K562 (cell line): ENCODE data around the gene PSMD11. TPM values are rescaled to one million over a fixed set of nuclear protein-coding genes. Genes with fewer than 3 reads are reported as not detected.

Source experiments
- ATAC-seq: fragments of 200-7000 bp; cut with Tn5 transposase; 3 replicates; pipeline ENCODE4 v1.9.1; 2020; ENCODE audit warnings: moderate library complexity
- BruUV-seq: library from RNA; stranded (reverse); fragments of 400-500 nt; replicated peaks from 2 replicates; lab custom pipeline; 2021; lab: Mats Ljungman, UMichigan
- CTCF ChIA-PET: fragments of 300-600 bp; formaldehyde crosslinking; extraction: SDS; loops from one replicate; lab custom pipeline; 2021; ENCODE audit warnings: low intra/inter-chr PET ratio; lab: Yijun Ruan, JAX
- POLR2A ChIA-PET: fragments of 300-600, 350-650 bp; sonication (Branson Sonifier 250); formaldehyde crosslinking; extraction: SDS; loops from one replicate; lab custom pipeline; 2021; ENCODE audit warnings: antibody characterized with exemption, inconsistent platforms; lab: Yijun Ruan, JAX
- DNase-seq, 4 experiments: peaks; one replicate each; pipeline versions ENCODE4 v3.0.0 to v3.0.0-alpha.2; 2011 to 2018; ENCODE audit warnings: low spot score in 3 of 4, mixed read lengths in 3 of 4; ENCODE audit errors: extremely low read depth in 1 of 4
- FAIRE-seq: peaks from 2 replicates; lab custom pipeline; 2011; peaks lifted over from hg19 to GRCh38; lab: Jason Lieb, UNC
- H2AFZ ChIP-seq: 2 replicates; pipeline ENCODE4 v1.6.0; 2011; ENCODE audit warnings: low read depth, low read length, control low read depth, inconsistent platforms
- H3K27ac ChIP-seq: fragments of 200-600 bp; 3 replicates; pipeline ENCODE4 v1.8.0; 2011; ENCODE audit warnings: low read depth, mild to moderate bottlenecking, control low read depth, inconsistent platforms, low read length, moderate library complexity, mixed read lengths; ENCODE audit errors: extremely low read depth
- H3K27me3 ChIP-seq, 2 experiments: fragments of 300-600 bp in 1 of 2; 2 replicates in 1 of 2; 3 replicates in 1 of 2; pipeline versions ENCODE4 v1.6.0 to v1.8.0; 2011; ENCODE audit warnings: inconsistent platforms in 2 of 2, low read length in 2 of 2, mild to moderate bottlenecking in 1 of 2, mixed read lengths in 1 of 2, moderate library complexity in 1 of 2; ENCODE audit not compliant: control insufficient read depth in 2 of 2, insufficient read depth in 2 of 2
- H3K36me3 ChIP-seq: fragments of 300-600 bp; 3 replicates; pipeline ENCODE4 v1.8.0; 2011; ENCODE audit warnings: mild to moderate bottlenecking, low read length, inconsistent platforms; ENCODE audit not compliant: control insufficient read depth, insufficient read depth
- H3K4me1 ChIP-seq, 2 experiments: fragments of 200-600 bp in 1 of 2; replicated peaks in 1 of 2; 2 replicates in 1 of 2; 3 replicates in 1 of 2; pipeline versions ENCODE4 v1.5.1 to v1.8.0; 2011; ENCODE audit warnings: inconsistent platforms in 2 of 2, low read length in 2 of 2, mild to moderate bottlenecking in 1 of 2, mixed read lengths in 1 of 2, moderate library complexity in 1 of 2; ENCODE audit not compliant: control insufficient read depth in 2 of 2, insufficient read depth in 2 of 2
- H3K4me2 ChIP-seq: 2 replicates; pipeline ENCODE4 v1.6.1; 2011; ENCODE audit warnings: low read length, control low read depth, inconsistent platforms, mixed read lengths; ENCODE audit not compliant: insufficient read depth
- H3K4me3 ChIP-seq: fragments of 200-600 bp; sonication (generic), shearing (Covaris generic); 2 replicates; pipeline ENCODE4 v1.5.1; 2016; ENCODE audit warnings: control low read depth, inconsistent platforms
- H3K79me2 ChIP-seq: fragments of 200-600 bp; 3 replicates; pipeline ENCODE4 v1.8.0; 2011; ENCODE audit warnings: low read length, inconsistent platforms; ENCODE audit not compliant: control insufficient read depth, insufficient read depth
- H3K9ac ChIP-seq, 2 experiments: 2 replicates each; pipeline versions ENCODE4 v1.6.0 to v1.6.1; 2011; ENCODE audit warnings: low read depth in 2 of 2, low read length in 2 of 2, control low read depth in 1 of 2, inconsistent platforms in 1 of 2, mild to moderate bottlenecking in 1 of 2, mixed read lengths in 1 of 2; ENCODE audit not compliant: insufficient read depth in 1 of 2
- H3K9me1 ChIP-seq: one replicate; pipeline ENCODE4 v1.6.0; 2011; ENCODE audit warnings: inconsistent platforms, mild to moderate bottlenecking, low read length, moderate library complexity; ENCODE audit not compliant: control insufficient read depth, insufficient read depth
- H3K9me3 ChIP-seq: replicated peaks from 2 replicates; pipeline ENCODE4 v1.5.1; 2011; ENCODE audit warnings: low read depth, low read length, inconsistent platforms; ENCODE audit not compliant: control insufficient read depth, insufficient read depth
- H4K20me1 ChIP-seq: replicated peaks from 2 replicates; pipeline ENCODE4 v1.6.1; 2011; ENCODE audit warnings: low read length, inconsistent platforms, mixed read lengths; ENCODE audit not compliant: control insufficient read depth, insufficient read depth
- C11orf30 ChIP-seq: fragments of 450-650 bp; IDR thresholded peaks from 2 replicates; pipeline ENCODE4 v1.6.1; 2016; ENCODE audit warnings: low read depth, mild to moderate bottlenecking
- ELF1 ChIP-seq: fragments of 200-800 bp; sonication (Bioruptor generic); IDR thresholded peaks from 2 replicates; pipeline ENCODE4 v1.6.1; 2016; ENCODE audit warnings: missing genetic modification characterization, missing compliant biosample characterization
- GATA2 ChIP-seq: sonication (generic); formaldehyde crosslinking; IDR thresholded peaks from 2 replicates; pipeline ENCODE4 v1.4.0; 2020; ENCODE audit warnings: mild to moderate bottlenecking, missing genetic modification reagents
- MAFG ChIP-seq: fragments of 450-650 bp; conservative IDR thresholded peaks from 2 replicates; pipeline ENCODE4 v1.6.1; 2016; ENCODE audit warnings: missing genetic modification characterization, missing compliant biosample characterization
- NCOA2 ChIP-seq, 2 experiments: fragments of 450-650 bp; IDR thresholded peaks; 2 replicates each; pipeline ENCODE4 v1.6.1; 2018; ENCODE audit warnings: mild to moderate bottlenecking in 2 of 2, moderate library complexity in 1 of 2; ENCODE audit not compliant: partially characterized antibody in 2 of 2
- POLR3A ChIP-seq: IDR thresholded peaks from 2 replicates; pipeline ENCODE4 v1.6.1; 2011; ENCODE audit warnings: borderline replicate concordance, mild to moderate bottlenecking, moderate library complexity; ENCODE audit not compliant: insufficient read length, insufficient read depth; ENCODE audit errors: extremely low read depth
- TAF15 ChIP-seq: fragments of 200-400 bp; formaldehyde crosslinking; IDR thresholded peaks from 2 replicates; pipeline ENCODE4 v1.6.1; 2017; ENCODE audit warnings: mild to moderate bottlenecking, low read depth, low read length, moderate library complexity
- ZBTB43 ChIP-seq: sonication (generic); formaldehyde crosslinking; IDR thresholded peaks from 2 replicates; pipeline ENCODE4 v1.8.0; 2023; ENCODE audit warnings: mild to moderate bottlenecking, missing genetic modification reagents
- ZC3H4 ChIP-seq: sonication (generic); formaldehyde crosslinking; IDR thresholded peaks from 2 replicates; pipeline ENCODE4 v1.9.0; 2021; ENCODE audit warnings: missing genetic modification reagents, borderline replicate concordance
- ZNF316 ChIP-seq: fragments of 450-650 bp; IDR thresholded peaks from 2 replicates; pipeline ENCODE4 v1.6.1; 2016
- WGBS: fragments of 100-300 bp; shearing (Covaris generic); methylation state at CpG from one replicate; pipeline ENCODE4 v1.1.6; 2016; ENCODE audit warnings: low coverage, mixed read lengths; ENCODE audit not compliant: insufficient coverage; ENCODE audit errors: missing lambda C conversion rate; 5-methylcytosine and 5-hydroxymethylcytosine counted together
- in situ Hi-C: fragments of 300-500 bp; cut with MboI; formaldehyde crosslinking; loops from 4 replicates; pipeline ENCODE4 v1.15.0; 2018; ENCODE audit warnings: inconsistent platforms, mixed read lengths
- intact Hi-C: fragments of 100-400 bp; cut with micrococcal nuclease; formaldehyde crosslinking; loops from 2 replicates; pipeline ENCODE4 v1.14.2; 2022
- polyA plus RNA-seq, 8 experiments: library from polyadenylated mRNA; depleted of rRNA in 4 of 8; stranded (reverse) in 5 of 8; unstranded in 3 of 8; fragments of >200 nt; fragmentation: Nextera tagmentation in 2 of 8; fragmentation: Illumina TruSeq in 1 of 8; extraction: Ambion mirVana in 2 of 8; extraction: Trizol in 1 of 8; gene quantifications; 2 replicates each; pipeline versions ENCODE4 v1.2.1 to v1.2.3, GENCODE V29; 2011 to 2014; ENCODE audit warnings: inconsistent platforms in 1 of 8, missing spikeins in 1 of 8
- total RNA-seq, 7 experiments: library from RNA; depleted of rRNA in 6 of 7; stranded (reverse); fragments of >200 nt in 6 of 7; fragmentation: Illumina TruSeq in 2 of 7; extraction: Trizol in 2 of 7; gene quantifications; 2 replicates each; pipeline versions ENCODE4 v1.2.1 to v1.2.3, GENCODE V29; 2011 to 2021; ENCODE audit warnings: low replicate concordance in 1 of 7
- TF ChIP-seq, protein P1 (sequence below), 2 experiments: fragments of 250-450 bp in 1 of 2; fragments of 450-650 bp in 1 of 2; sonication (Bioruptor Pico) in 1 of 2; IDR thresholded peaks; 2 replicates each; pipeline versions ENCODE4 v1.6.1 to v1.8.0; 2016 to 2021; ENCODE audit warnings: mild to moderate bottlenecking in 2 of 2, moderate library complexity in 2 of 2, missing compliant biosample characterization in 1 of 2, missing genetic modification characterization in 1 of 2
- TF ChIP-seq, protein P2 (sequence below): sonication (generic); formaldehyde crosslinking; IDR thresholded peaks from 2 replicates; pipeline ENCODE4 v1.8.0; 2022; ENCODE audit warnings: mild to moderate bottlenecking, missing genetic modification reagents

PSMD11 gene
- total and polyA plus RNA-seq, 9 of the 15 experiments (the other 6 are each of a cell fraction or from before 2014, with no cell fraction given): 104 to 378 (median 158) TPM

DNA sequence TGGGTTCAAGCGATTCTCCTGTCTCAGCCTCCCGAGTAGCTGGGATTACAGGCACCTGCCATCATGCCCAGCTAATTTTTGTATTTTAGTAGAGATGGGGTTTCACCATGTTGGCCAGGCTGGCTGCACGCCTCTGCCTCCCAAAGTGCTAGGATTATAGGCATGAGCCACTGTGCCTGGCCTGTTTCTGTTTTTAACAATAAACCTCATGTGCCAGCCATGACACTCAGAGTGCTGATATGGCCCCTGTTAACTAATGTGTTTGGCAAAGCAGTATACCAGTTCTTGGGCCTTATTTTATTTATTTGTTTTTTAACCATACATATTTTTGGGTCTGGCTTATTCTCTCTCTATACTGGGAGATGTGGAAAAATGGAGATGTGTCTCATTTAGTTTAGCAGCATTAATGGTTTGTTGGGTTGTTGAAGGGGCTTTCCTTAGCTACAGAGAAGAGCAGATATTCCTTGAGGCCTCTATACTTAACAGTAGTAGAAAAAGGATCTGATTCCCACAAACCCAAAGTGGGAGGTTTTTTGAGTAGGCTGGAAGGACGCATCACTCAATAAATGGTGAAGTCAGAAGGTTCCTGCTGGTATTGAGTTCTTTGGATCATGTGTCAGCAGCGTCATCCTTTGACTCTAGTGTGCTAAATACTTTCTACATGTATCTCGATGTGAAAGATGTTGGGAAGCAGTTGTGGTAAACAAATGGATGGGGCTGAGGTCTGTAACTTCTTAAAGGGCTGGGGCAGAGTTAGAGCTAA is 26.3 kb downstream of the PSMD11 start:
- no peak for TF ChIP-seq ELF1 (tag)
- TF ChIP-seq, all 486 proteins: peak for 0
- ATAC-seq (no peak), FAIRE-seq (no peak), DNase-seq (no peak)
- Histone ChIP-seq H3K27me3 (no peaks in the 10 kb centered on the region), H3K9me1 (no peaks in the 10 kb centered on the region), H3K9me3 (no peaks in the 10 kb centered on the region), H4K20me1 (no peaks in the 10 kb centered on the region), H3K79me2 (peaks cover 28% of the 10 kb centered on the region; the same call in 2 of the 3 replicates), H3K27ac (no peak overlapping the region), H3K4me3 (no peak overlapping the region), H2AFZ (no peak overlapping the region), H3K4me2 (no peak overlapping the region), H3K36me3 (peaks cover 95% of the 10 kb centered on the region), H3K9ac (no peak overlapping the region), H3K4me1 (no peaks in the 10 kb centered on the region)
- ChIA-PET POLR2A (interaction anchor here (1.6 to 2.1 kb wide), 2 partner anchors 12 to 26 kb away, joined by 8 to 15 read pairs; partner anchors contain the start of gene PSMD11), CTCF (no interaction called here)
- WGBS: 94% methylated on average over 4 of the region's 6 CpGs
- no TSS peak for BruUV-seq
- in situ Hi-C loops: no loop called here
- intact Hi-C loops: no loop called here

DNA sequence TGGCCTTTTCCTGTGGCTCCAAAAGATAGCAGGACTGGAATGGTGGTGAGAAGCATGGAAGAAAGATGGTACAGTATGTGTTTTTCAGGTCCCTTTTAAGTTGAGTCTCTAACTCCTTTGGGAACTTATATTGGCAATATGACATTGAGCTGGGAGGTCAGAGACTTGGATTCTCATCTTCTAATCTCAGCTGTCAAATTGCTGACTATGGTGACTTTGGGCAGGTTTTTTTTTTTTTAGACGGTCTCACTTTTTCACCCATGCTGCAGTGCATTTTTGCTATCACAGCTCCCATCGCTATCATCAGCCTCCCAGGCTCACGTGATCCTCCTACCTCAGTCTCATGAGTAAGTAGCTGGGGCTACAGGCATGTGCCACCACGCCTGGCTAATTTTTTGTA is 27.3 kb downstream of the PSMD11 start:
- H3K9me1 ChIP-seq: no peaks in the 10 kb centered on the region
- BruUV-seq: TSS peak; percentile 5
- WGBS: 87% methylated on average over 4 of the region's 4 CpGs
- no peaks in the 10 kb centered on the region for H3K27me3 ChIP-seq
- CTCF ChIA-PET: no interaction called here
- H3K27ac ChIP-seq: no peak overlapping the region
- H3K4me2 ChIP-seq: no peak overlapping the region
- intact Hi-C loops: no loop called here
- H3K9me3 ChIP-seq: no peaks in the 10 kb centered on the region
- POLR2A ChIA-PET: interaction anchor here (0.6 to 1.6 kb wide), 6 partner anchors 10 to 411 kb away, joined by 3 to 8 read pairs (median 4); partner anchors contain the start of gene PSMD11
- H4K20me1 ChIP-seq: no peaks in the 10 kb centered on the region
- in situ Hi-C loops: no loop called here
- ATAC-seq: no peak
- no peak overlapping the region for H3K9ac ChIP-seq
- H3K4me3 ChIP-seq: no peak overlapping the region
- H3K4me1 ChIP-seq: no peaks in the 10 kb centered on the region
- peaks cover 26% of the 10 kb centered on the region; the same call in 2 of the 3 replicates for H3K79me2 ChIP-seq
- peaks cover 96% of the 10 kb centered on the region for H3K36me3 ChIP-seq
- FAIRE-seq: no peak
- DNase-seq: no peak
- no peak overlapping the region for H2AFZ ChIP-seq
- TF ChIP-seq GATA2 (CRISPR knock-in tag) (no peak), ZC3H4 (CRISPR knock-in tag) (no peak), ZBTB43 (CRISPR knock-in tag) (no peak), ZNF316 (peak; percentile 72), TAF15 (no peak), NCOA2 (IDR thresholded peaks at IDR 0.05; ENCODE audit: partially characterized antibody in 2 of 2) (no peak), C11orf30 (peak; percentile 27; the same call in 1 of the 2 replicates), POLR3A (no peak), MAFG (0 out of 2 replicates have a peak, but pooled peaks have one; percentile 36)
- TF ChIP-seq, protein P1, sequence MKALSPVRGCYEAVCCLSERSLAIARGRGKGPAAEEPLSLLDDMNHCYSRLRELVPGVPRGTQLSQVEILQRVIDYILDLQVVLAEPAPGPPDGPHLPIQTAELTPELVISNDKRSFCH (CRISPR knock-in tag; IDR thresholded peaks at IDR 0.05): no peak
- TF ChIP-seq, protein P1 (tag; IDR thresholded peaks at IDR 0.05): no peak
- TF ChIP-seq, protein P2, sequence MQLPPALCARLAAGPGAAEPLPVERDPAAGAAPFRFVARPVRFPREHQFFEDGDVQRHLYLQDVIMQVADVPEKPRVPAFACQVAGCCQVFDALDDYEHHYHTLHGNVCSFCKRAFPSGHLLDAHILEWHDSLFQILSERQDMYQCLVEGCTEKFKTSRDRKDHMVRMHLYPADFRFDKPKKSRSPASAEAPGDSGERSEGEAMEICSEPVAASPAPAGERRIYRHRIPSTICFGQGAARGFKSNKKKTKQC (CRISPR knock-in tag): no peak
